Germinal center (tissue), 1 donor: ENCODE results near the gene DHX9.
"Not testable (repeated sequence)": the region's sequence is repeated elsewhere in the genome, so short reads cannot be mapped to it uniquely, and the experiment has no call there.

ENCODE experiments used
- DNase-seq: peaks from one replicate; pipeline ENCODE4 v3.0.0; 2012; ENCODE audit warnings: mixed read lengths, low spot score

Gene DHX9

GRCh38 chr1:182889997-182890396 lies 50.9 kb downstream of the DHX9 start:
- no peak for DNase-seq

GRCh38 chr1:182890927-182891610 lies 51.9 kb downstream of the DHX9 start:
- DNase-seq: no peak

GRCh38 chr1:182897696-182898095 lies 58.5 kb downstream of the DHX9 start:
- DNase-seq: no peak

- DNase-seq: not testable (repeated sequence)
Measured at GRCh38 chr1:182901946-182902345, 62.8 kb downstream of the DHX9 start.

GRCh38 chr1:182905321-182905720 lies 66.2 kb downstream of the DHX9 start:
- no peak for DNase-seq

- no peak for DNase-seq
Measured at GRCh38 chr1:182909578-182909977, 70.4 kb downstream of the DHX9 start.

GRCh38 chr1:182910143-182910542 lies 71.0 kb downstream of the DHX9 start:
- DNase-seq: no peak

- DNase-seq: no peak
Measured at GRCh38 chr1:182913401-182913800, 74.3 kb downstream of the DHX9 start.

GRCh38 chr1:182917378-182917777 lies 78.2 kb downstream of the DHX9 start:
- no peak for DNase-seq

- no peak for DNase-seq
Measured at GRCh38 chr1:182925661-182926060, 86.5 kb downstream of the DHX9 start.

GRCh38 chr1:182927693-182928433 lies 88.7 kb downstream of the DHX9 start:
- peak; percentile 11 for DNase-seq

- DNase-seq: no peak
Measured at GRCh38 chr1:182930985-182931384, 91.8 kb downstream of the DHX9 start.

- DNase-seq: no peak
Measured at GRCh38 chr1:182935716-182936115, 96.6 kb downstream of the DHX9 start.
